Activated effector memory CD4-positive, alpha-beta T cell treated with anti-CD3 and anti-CD28 coated beads, Interleukin-2, amount 50 U/mL, for 16 hours (primary cell): Measurements from ENCODE around the gene CGB8.
"Not testable (repeated sequence)": the region's sequence is repeated elsewhere in the genome, so short reads cannot be mapped to it uniquely, and the experiment has no call there.

Experiments
- DNase-seq: peaks from one replicate; pipeline ENCODE4 v3.0.0-alpha.2; 2020

CGB8 gene

DNA sequence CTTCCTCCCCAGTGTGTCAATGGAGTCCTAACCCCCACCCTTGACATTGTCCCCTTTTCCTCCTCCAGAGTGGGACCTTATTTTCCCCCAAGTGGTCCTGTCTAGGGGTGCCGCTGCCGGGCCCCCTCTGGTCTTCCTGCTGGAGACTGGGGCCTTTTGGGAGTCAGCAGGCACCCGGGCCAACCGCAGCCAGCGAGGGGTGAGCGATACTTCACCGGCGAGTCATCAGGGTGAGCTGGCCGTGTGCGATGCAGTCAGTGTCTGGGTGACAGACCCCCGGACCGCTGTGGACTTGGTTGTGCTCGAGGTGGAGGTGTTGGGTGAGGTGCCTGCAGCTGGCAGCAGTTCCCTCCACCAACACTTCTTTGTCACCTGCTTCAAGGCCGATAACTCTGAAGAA is 19.2 kb downstream of the CGB8 start:
- not testable (repeated sequence) for DNase-seq

DNA sequence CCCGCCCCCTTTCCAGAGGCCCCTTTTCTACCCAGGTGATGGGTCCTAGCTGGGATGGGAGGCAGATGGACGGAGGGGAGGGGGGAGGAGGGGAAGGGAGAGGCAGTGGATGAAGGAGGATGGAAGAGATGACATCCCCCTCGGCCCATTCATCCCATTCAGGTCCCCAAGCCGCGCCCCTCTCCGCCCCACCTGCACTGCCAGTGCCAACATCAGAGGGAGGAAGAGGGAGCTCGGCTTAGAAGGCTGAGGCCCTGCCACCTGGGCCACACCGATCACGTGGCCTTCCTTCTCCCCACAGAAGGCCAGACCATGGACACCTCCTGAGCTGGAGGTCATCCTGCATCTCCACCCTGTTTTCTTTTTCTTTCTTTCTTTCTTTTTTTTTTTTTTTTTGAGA is 20.2 kb downstream of the CGB8 start:
- not testable (repeated sequence) for DNase-seq

DNA sequence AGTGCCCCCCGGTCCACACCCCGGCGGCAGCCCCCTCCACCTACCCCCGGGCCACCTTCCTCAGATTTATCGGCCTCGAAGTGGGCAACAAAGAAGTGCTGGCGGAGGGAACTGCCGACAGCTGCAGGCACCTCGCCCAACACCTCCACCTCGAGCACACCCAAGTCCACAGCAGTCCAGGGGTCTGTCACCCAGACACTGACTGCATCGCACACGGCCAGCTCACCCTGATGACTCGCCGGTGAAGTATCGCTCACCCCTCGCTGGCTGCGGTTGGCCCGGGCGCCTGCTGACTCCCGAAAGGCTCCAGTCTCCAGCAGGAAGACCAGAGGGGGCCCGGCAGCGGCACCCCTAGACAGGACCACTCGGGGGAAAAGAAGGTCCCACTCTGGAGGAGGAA is 23.3 kb downstream of the CGB8 start:
- DNase-seq, result not testable (repeated sequence)

DNA sequence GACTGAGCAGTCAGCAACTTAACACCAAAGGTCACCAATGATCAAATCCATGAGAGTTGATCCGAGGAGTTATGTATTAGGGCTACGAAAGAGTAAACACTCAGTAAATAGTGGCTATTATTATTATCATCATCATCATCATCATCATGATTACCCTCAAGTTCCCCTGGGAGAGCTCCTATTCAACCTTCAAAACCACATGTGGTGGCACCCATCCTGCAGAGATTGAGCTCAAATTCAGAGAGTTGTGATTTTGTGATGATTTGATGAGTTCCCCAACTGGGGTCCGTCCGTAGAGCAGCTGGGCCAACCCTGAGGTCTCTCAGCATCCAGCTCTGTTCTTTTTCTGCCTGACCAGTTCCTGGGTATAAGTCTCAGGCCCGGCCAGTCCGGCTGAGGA is 23.8 kb downstream of the CGB8 start:
- DNase-seq, result not testable (repeated sequence)

DNA sequence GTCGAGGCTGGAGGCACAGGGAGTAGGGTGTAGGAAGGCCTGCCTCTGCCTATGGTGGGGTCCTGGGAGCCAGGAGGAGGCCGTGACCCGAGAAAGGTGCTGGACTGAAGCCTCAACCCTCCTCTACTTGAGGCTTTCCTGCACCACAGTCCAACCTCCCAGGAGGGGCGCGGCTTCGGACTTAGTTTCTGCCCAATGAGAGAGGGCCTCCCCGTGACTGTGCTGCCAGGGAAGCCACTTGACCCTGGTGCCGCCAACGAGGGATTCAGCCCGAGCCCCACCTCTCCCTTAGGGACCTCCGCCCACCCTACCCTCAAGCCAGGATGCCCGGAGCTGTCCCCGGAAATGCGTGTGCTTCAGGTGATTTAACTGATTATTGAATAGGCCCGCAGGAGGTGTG is 24.7 kb downstream of the CGB8 start, which contains the start of gene CGB3:
Gene CGB3 (minus strand): TSS at position 101 of the 400 bp plus-strand sequence. CDS start 362 bp downstream, outside the sequence.
- DNase-seq, result not testable (repeated sequence)

DNA sequence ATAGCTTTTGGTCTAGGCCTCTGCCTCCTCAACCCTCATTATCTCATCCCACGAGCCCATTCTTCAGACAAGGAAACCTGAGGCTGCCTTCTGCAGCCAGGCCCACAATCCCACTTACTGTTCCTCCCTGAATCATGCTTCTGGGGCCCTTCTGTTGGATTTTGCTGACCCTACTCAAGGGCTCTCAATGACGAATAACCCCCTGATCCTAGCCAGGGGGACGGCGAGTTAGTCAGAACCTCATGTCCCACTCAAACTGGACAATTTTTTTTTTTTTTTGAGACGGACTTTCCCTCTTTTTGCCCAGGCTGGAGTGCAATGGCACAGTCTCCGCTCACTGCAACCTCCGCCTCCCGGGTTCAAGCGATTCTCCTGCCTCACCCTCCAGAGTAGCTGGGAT is 26.8 kb downstream of the CGB8 start:
- no peak for DNase-seq

DNA sequence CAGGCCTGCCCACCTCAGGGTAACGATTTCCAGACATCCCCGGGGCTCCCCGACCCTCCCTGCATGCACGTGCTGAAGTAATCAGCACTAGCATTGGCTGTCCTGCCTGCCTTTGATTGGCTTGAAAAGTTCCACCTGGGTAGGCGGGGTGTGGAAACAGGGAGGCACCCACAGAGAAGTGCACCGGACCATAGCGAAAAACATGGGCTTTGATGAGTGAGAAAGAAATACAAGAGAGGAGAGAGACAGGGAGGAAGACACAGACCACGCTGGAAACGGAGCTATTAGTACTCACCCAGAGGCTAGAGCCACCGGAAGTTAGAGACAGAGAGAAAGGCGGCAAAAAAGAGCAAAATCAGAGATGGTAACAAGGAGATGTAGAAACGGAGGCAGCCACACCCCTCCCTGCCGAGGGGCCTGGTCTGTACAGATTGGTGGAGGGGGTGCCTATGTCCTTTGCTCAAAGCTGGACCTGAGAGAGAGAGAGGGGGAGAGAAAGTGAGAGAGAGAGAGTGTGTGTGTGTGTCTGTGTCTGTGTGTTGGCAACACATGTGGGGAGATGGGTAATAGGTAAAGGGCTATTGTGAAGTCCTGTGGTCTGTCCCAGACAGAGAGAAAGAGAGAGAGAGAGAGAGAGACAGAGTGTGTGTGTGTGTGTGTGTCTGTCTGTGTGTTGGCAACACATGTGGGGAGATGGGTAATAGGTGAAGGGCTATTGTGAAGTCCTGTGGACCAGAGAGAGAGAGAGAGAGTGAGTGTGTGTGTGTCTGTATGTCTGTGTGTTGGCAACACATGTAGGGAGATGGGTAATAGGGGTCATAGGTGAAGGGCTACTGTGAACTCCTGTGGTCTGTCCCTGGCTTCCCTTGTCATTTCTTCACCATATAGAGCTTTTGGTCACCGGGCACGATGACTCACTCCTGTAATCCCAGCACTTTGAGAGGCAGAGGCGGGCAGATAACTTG is 27.7 kb downstream of the CGB8 start:
- no peak for DNase-seq

DNA sequence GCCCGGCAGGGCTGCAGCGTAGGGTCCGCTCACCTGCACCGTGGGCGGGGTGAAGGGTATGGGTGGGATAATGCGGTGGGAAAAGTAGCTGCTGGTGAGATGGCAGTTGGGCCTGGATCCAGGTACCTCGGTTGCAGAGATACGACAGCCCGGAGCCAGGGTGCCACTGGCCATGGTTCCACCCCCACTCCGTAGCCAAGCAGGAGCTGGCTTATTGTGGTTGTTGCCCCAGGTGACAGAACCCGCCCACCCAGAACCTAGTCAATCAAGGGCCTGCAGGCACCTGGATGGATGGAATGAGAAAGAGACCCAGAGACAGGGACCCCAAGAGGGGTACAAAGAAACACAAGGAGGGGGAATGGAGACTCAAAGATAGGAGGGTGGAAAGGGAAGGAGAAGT is 28.6 kb downstream of the CGB8 start:
- no peak for DNase-seq

DNA sequence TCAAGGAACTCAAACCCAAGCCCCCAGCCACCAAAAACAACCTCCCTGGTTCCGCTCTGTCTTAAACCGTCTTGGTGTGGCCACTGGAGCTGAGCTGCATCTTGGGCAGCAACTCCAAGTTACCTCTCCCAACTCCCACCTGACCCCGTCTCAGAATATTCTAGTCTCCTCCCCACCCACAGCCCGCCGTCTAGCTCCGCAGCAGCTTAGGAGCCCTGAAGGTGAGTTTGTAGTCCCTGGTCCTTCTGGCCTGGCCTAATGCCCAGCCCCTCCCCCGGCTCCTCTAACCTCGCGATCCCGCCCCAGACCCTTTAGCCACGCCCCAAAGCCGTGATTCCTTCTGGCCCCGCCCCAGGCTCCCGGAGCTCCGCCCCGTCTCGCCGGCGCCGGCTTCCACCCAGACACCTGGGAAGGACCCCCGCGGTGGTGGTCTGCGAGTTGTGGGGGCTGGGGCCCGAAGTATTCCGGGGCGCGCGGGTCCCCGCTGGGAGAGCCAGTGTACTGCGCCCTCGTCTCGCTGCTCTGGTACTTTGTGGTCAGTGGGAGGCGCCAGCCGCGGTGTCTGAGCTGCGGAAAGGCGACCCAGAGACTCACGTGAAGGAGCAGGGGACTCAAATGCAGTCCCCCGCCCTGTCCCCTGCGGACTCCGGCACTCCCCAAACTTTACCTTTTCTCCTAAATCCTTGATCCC is 29.5 kb downstream of the CGB8 start:
- peak; percentile 88 for DNase-seq

DNA sequence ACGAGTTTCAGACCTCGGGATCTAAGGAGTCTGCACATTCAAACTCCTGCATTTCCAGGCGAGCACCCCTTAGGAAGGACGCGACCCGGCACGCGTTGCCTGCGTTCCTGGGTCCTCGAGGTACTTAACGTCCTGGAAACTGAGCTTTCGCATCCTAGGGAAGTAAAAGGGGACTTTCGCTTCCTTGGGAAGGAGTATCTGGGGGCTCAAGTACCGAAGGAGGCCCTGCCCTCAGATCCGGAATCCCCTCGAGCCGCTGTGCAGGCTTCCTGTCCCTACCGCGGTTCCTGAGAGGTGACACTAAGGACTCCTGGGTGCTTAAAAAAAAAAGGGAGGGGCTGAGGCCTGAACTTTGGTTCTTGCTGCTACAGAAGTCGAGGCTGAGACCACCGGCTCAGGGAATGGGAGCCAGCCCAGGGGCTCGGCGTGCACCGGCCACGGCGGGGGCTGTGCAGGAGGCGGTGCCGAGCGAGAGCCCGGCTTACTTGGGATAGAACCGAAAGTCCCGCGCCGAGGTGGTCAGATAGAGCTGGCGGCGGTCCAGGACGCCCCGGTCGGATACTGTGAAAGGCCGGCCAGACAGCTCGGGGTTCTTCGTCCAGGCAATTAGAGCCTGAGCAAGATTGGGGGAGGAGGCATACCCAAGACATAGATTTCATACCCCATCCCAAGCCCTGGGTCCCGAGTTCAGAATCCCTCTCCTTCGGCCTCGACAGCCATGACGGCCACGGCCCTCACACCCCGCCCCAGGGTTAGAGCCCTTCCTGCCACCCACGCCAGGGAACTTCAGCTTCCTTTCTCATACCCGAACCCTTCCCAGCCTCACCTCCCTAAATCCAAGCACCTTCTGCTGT is 30.3 kb downstream of the CGB8 start:
- peak; percentile 66 for DNase-seq

DNA sequence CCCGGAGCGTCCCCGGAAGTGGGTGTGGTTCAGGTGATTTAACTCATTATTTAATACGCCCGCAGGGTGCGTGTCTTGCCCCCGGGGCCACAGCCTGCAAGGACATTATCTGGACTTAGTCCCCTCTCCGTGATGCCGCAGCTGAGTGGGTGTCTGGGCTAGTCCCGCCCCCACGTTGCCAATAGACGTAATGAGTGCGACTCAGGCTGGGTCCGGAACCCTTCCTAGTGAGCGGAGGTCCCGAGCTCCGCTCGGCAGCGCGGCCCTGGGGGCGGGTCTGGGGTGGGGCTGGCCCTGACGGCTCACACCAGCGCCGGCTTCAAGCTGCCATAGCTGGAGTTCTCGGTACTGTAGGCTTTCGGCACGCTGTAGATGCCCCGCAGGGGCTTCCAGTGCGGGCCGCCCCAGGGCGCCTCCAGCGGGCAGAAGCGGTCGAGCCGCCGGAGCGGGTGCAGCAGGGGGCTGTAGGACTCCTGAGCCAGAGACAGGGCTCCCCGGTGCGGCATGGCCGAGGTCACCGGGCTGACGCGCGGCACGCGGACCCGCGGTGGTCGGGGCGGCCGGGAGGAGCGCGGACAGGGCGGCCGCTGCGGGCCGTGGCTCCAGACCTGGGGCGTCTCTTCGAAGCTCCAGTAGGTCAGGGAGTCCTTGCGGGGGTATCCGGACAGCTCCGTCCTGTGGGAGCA is 31.1 kb downstream of the CGB8 start:
- peak; percentile 88 for DNase-seq

DNA sequence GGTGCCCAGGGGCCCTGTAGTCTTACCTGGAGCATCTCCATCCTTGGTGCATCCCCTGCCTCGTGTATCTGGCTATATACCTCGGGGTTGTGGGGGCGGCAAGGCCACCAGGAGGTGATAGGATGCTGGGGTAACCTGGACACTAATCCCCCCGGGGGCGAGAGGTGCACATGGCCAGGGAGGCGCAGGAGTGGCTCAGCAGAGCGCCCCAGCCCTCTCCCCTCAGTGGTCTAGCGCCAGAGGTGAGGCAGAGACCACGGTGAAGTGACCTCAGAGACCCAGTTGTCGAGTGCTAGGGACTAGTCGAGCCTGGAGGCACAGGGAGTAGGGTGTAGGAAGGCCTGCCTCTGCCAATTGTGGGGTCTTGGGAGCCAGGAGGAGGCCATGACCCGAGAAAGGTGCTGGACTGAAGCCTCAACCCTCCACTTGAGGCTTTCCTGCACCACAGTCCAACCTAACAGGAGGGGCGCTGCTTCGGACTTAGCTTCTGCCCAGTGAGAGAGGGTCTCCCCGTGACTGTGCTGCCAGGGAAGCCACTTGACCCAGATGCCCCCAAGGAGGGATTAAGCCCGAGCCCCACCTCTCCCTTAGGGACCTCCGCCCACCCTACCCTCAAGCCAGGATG is 31.8 kb downstream of the CGB8 start, which contains the start of gene LHB:
Gene LHB (minus strand): TSS at position 51 of the 625 bp plus-strand sequence. CDS start 10 bp downstream, at position 41.
- DNase-seq, result no peak

DNA sequence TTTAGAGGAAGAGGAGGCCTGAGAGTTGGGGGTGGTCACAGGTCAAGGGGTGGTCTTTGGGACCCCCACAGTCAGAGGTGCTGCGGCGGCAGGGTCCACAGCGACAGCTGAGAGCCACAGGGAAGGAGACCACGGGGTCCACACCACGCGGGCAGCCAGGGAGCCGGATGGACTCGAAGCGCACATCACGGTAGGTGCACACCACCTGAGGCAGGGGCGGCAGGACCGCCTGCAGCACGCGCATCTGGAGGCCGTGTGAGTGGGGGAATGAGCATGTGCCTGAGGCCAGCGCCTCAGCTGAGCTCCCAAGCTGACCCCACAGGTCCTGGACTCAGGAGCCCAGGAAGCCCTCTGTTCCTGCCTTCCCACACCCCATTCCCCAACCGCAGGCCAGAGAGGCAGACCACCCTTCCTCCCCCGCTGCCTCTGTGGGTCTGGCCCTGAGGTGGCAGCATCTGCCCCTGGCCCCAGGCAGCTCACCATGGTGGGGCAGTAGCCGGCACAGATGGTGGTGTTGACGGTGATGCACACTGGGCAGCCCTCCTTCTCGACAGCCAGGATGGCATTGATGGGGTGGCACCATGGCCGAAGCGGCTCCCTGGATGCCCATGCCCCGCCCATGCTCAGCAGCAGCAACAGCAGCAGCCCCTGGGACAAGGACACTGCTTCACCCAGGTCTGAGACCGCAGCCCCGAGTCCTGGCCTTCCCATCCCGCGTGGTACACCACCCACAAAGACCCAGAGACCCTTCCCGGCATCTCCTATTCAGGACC is 32.7 kb downstream of the CGB8 start:
- DNase-seq, result no peak

DNA sequence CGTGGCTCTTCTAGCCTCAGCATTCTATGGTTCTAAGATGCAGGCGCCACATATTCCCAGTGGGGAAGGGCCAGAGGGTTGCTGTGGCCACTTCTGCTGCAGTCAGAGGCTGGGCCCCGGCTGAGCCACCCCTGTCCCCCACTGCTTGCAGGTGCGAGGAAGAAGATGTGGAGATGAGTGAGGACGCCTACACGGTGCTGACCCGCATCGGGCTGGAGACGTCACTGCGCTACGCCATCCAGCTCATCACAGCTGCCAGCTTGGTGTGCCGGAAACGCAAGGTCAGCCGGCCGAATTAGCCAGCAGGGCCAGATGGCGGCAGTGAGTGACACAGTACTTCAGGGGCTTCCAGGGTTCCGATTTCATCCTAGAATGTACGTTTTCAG is 34.0 kb downstream of the CGB8 start:
- no peak for DNase-seq

DNA sequence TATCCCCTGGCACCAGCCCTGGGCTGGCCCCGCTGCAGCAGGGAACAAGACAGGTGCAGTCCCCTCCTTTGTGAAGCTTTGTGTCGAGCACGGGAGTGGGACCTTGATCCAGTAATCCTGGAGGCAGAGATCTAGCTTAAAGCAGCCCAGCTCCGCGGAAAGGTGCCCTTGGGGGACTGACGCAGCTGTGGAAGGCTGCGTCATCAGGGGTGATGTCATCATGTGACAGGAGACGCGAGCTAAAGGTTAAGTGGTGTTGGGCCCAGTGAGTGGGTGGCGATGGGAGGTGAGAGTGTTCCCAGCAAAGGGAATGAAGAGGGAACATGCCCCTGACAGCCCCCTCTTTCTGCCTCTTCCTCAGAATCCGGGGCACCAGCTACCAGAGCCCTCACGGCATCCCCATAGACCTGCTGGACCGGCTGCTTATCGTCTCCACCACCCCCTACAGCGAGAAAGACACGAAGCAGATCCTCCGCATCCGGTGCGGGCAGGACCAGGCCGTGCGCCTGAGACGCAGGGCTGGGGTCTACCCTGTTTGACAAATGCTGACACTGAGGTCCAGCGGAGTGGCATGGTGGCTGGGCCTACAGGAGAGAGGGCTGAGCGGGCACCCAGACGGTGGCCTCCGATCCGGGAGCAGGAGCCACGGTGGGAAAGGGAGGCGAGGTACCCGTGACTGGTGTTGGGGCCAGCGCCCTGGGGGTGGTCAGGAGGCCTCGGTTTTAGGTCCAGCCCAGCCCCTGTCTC is 34.6 kb downstream of the CGB8 start:
- DNase-seq, result no peak

DNA sequence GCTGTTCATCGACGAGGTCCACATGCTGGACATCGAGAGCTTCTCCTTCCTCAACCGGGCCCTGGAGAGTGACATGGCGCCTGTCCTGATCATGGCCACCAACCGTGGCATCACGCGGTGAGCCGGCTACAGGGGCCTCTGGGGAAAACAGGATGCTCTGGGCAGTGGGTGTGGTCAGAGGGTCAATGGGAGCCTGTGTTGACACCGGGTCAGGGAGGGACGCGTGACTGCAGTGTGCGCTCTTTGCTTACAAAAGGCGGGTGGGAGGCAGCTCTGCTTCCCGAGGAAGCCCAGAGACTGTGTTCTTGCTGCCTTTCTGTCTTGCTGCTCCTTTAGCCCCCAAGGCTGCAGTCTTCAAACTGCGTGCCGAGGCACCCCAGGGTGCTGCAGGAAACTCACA is 37.7 kb downstream of the CGB8 start:
- no peak for DNase-seq

DNA sequence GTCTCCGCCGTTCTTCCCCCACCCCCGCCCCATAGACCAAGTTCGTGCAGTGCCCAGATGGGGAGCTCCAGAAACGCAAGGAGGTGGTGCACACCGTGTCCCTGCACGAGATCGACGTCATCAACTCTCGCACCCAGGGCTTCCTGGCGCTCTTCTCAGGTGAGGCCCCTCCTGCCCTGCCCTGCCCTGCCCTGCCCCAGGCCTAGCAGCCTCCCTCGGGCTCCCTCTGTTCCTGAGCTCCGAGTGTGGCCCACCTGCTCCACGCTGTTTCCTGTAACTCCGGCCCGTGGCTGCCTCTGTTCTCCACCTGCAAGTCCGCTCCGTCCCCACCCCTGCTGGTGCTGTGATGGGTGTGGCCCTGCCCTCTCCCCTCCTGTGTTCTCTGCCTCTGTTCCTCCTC is 38.5 kb downstream of the CGB8 start:
- DNase-seq, result no peak

DNA sequence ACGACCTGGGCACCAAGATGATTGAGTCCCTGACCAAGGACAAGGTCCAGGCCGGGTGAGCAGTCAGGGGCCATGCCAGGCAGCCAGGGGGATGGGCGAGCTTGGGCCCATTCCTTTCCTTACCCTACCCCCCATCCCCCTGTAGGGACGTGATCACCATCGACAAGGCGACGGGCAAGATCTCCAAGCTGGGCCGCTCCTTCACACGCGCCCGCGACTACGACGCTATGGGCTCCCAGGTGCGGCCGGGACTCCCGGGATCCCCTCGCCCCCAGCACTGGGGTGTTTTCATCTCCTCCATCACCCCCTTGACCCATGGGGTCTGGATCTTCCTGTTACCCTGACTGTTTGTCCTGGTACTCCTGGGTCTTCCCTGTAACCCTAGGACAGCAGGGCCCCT is 39.1 kb downstream of the CGB8 start:
- no peak for DNase-seq

DNA sequence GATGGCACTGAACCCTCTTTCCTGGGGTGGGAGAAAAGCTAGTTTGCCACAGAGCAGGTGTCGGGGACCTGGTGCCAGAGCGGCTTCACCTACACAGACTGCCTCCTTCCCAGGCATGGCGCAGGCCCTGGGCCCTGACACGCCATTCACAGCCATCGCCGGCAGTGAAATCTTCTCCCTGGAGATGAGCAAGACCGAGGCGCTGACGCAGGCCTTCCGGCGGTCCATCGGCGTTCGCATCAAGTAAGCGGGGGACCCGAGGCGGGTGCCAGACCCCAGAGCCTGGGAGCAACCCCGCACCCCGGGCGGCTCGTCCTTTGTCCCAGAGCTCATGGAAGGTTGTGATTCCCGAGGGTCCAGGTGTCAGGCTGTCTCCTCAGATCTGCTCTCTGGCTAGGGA is 42.0 kb downstream of the CGB8 start:
- no peak for DNase-seq

DNA sequence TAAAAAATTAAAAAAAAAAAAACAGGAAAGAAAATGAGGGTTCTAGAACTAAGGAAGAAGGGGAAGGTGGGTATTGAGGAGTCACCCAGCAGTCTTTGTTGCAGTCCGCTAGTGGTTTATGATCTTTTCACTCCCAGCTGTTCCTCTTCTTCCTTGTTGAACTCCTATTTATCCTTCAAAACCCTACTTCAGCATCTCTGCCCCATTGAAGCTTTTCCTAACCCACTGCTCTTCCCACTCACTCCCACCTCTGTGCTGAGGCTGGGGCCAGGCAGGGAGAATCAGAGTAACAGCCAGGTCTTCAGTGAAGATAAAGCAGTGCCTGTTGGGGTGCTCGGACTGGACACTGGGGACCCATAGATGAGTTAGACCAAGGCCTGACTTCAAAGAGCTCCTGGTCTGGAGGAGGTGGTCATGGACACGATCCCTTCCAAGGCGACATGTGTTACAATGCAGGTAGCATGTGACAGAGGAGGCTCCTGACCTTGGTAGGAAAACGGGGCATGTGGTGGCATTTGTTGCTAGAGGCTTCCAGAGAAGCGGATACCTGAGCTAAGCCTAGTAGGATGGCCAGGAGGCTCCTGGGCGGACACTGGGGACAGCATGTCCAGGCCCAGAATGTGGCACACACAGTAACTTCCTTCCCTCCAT is 43.8 kb downstream of the CGB8 start:
- DNase-seq, result no peak
